Upper lobe of right lung (tissue), 1 donor: ENCODE results near the gene CAPZB. TPM values are rescaled to one million over a fixed set of nuclear protein-coding genes. Genes with fewer than 3 reads are reported as not detected.

Source experiments
- ATAC-seq: fragments of 200-7000 bp; cut with Tn5 transposase; one replicate; pipeline ENCODE4 v1.9.1; 2020; ENCODE audit warnings: mild to moderate bottlenecking, moderate library complexity
- DNase-seq: peaks from one replicate; pipeline ENCODE4 v3.0.0-alpha.2; 2020
- H3K27ac ChIP-seq: fragments of 200-600 bp; one replicate; pipeline ENCODE4 v1.8.0; 2022
- H3K27me3 ChIP-seq: fragments of 200-600 bp; one replicate; pipeline ENCODE4 v1.8.0; 2022; ENCODE audit warnings: mild to moderate bottlenecking
- H3K36me3 ChIP-seq: fragments of 200-600 bp; one replicate; pipeline ENCODE4 v1.8.0; 2022
- H3K4me1 ChIP-seq: fragments of 200-600 bp; one replicate; pipeline ENCODE4 v1.8.0; 2022
- H3K4me3 ChIP-seq: fragments of 200-600 bp; one replicate; pipeline ENCODE4 v1.8.0; 2022; ENCODE audit warnings: mild to moderate bottlenecking
- H3K9me3 ChIP-seq: fragments of 200-600 bp; one replicate; pipeline ENCODE4 v1.8.0; 2022
- intact Hi-C: fragments of 100-400 bp; cut with DNase I; formaldehyde crosslinking; loops from one replicate; pipeline ENCODE4 v1.11.0; 2022
- total RNA-seq: library from RNA; stranded (reverse); fragmentation: NEBNext Ultra II Directional; extraction: Animal tissue kit (Norgen Biotek cat#: 25700); gene quantifications from one replicate; pipeline ENCODE4 v1.2.1, GENCODE V29; 2021
- TF ChIP-seq, protein P1 (sequence below): fragments of 200-600 bp; IDR thresholded peaks from one replicate; pipeline ENCODE4 v1.8.0; 2022; ENCODE audit warnings: antibody characterized with exemption
- donor health status: DM: no; HTN: yes; CAD: no; lungs with severe emphysema.

The CAPZB gene
- total RNA-seq, 1 donor from 2014 or later = 237 TPM

DNA sequence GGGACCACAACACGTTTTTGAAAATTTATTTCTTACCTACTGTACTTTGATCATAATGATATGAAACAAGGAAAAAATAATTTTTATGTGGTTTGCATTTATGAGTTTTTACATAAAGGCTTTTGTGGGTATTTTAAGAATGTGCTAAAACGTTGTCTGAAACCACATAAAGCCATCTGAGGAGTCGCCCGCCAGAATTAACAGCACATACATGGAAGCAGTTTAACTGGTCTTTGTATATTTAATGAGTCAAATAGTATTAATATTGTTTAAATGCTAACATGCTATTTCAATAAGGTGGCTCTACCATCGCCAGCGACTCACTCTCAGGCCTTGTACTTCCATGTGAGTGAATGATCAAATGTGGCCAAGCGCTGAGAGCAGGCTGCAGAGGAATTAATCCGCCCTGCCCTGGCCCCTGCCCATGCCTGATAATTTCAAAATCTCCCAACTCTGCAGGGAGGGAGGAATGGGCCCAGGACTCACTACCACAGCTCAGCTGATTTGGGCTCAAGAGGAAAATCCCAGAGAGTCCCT lies 123.7 kb downstream of the CAPZB start:
- ATAC-seq (peak; percentile 13), DNase-seq (no peak)
- Histone ChIP-seq H3K4me3 (no peak overlapping the region), H3K9me3 (no peaks in the 10 kb centered on the region), H3K27ac (peak overlapping the region; percentile 36), H3K4me1 (peaks cover 27% of the 10 kb centered on the region), H3K36me3 (peaks cover 12% of the 10 kb centered on the region), H3K27me3 (no peaks in the 10 kb centered on the region)
- intact Hi-C loops = no loop called here
- TF ChIP-seq, protein P1, sequence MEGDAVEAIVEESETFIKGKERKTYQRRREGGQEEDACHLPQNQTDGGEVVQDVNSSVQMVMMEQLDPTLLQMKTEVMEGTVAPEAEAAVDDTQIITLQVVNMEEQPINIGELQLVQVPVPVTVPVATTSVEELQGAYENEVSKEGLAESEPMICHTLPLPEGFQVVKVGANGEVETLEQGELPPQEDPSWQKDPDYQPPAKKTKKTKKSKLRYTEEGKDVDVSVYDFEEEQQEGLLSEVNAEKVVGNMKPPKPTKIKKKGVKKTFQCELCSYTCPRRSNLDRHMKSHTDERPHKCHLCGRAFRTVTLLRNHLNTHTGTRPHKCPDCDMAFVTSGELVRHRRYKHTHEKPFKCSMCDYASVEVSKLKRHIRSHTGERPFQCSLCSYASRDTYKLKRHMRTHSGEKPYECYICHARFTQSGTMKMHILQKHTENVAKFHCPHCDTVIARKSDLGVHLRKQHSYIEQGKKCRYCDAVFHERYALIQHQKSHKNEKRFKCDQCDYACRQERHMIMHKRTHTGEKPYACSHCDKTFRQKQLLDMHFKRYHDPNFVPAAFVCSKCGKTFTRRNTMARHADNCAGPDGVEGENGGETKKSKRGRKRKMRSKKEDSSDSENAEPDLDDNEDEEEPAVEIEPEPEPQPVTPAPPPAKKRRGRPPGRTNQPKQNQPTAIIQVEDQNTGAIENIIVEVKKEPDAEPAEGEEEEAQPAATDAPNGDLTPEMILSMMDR = no peak

- ATAC-seq (peak; percentile 84), DNase-seq (no peak)
- no peak overlapping the region for H3K4me3 ChIP-seq
- no peaks in the 10 kb centered on the region for H3K9me3 ChIP-seq
- H3K36me3 ChIP-seq = peaks cover 18% of the 10 kb centered on the region
- peaks cover 27% of the 10 kb centered on the region for H3K4me1 ChIP-seq
- H3K27ac ChIP-seq = no peak overlapping the region
- H3K27me3 ChIP-seq = no peaks in the 10 kb centered on the region
- TF ChIP-seq, protein P1 = no peak
- intact Hi-C loops = no loop called here
Measured at GRCh38 chr1:19360843-19361610, 124.3 kb downstream of the CAPZB start.

- H3K27me3 ChIP-seq = no peaks in the 10 kb centered on the region
- no peak overlapping the region for H3K4me3 ChIP-seq
- H3K36me3 ChIP-seq = peaks cover 24% of the 10 kb centered on the region
- TF ChIP-seq, protein P1 = no peak
- intact Hi-C loops = no loop called here
- no peak overlapping the region for H3K27ac ChIP-seq
- ATAC-seq = no peak
- no peak for DNase-seq
- H3K4me1 ChIP-seq = peaks cover 27% of the 10 kb centered on the region
- no peaks in the 10 kb centered on the region for H3K9me3 ChIP-seq
Measured at GRCh38 chr1:19360432-19360831, 124.9 kb downstream of the CAPZB start.

GRCh38 chr1:19360016-19360415 lies 125.3 kb downstream of the CAPZB start:
- H3K9me3 ChIP-seq = no peaks in the 10 kb centered on the region
- TF ChIP-seq, protein P1 = no peak
- intact Hi-C loops = no loop called here
- peaks cover 27% of the 10 kb centered on the region for H3K4me1 ChIP-seq
- no peak for DNase-seq
- no peak overlapping the region for H3K4me3 ChIP-seq
- H3K27ac ChIP-seq = no peak overlapping the region
- H3K27me3 ChIP-seq = no peaks in the 10 kb centered on the region
- peaks cover 27% of the 10 kb centered on the region for H3K36me3 ChIP-seq
- no peak for ATAC-seq

GRCh38 chr1:19359357-19359756 lies 126.0 kb downstream of the CAPZB start:
- TF ChIP-seq, protein P1 = no peak
- peaks cover 27% of the 10 kb centered on the region for H3K4me1 ChIP-seq
- DNase-seq (no peak), ATAC-seq (no peak)
- no peaks in the 10 kb centered on the region for H3K27me3 ChIP-seq
- no peak overlapping the region for H3K4me3 ChIP-seq
- H3K36me3 ChIP-seq = peaks cover 30% of the 10 kb centered on the region
- no peak overlapping the region for H3K27ac ChIP-seq
- intact Hi-C loops = no loop called here
- H3K9me3 ChIP-seq = no peaks in the 10 kb centered on the region
